CD4-positive, alpha-beta T cell (primary cell): ENCODE results near the gene AURKAIP1. TPM values are rescaled to one million over a fixed set of nuclear protein-coding genes. Genes with fewer than 3 reads are reported as not detected.

ENCODE experiments used
- ATAC-seq: fragments of 200-7000 bp; cut with Tn5 transposase; one replicate; pipeline ENCODE4 v1.10.0; 2022; ENCODE audit warnings: mild to moderate bottlenecking; ENCODE audit not compliant: poor library complexity
- CTCF ChIA-PET: fragments of 350-600 bp; sonication (Branson Sonifier 250); formaldehyde crosslinking; loops from one replicate; lab custom pipeline; 2021; ENCODE audit warnings: antibody characterized with exemption, inconsistent platforms; lab: Charles Lee
- POLR2A ChIA-PET: fragments of 350-600 bp; sonication (Branson Sonifier 250); formaldehyde crosslinking; loops from one replicate; lab custom pipeline; 2021; ENCODE audit warnings: antibody characterized with exemption, inconsistent platforms; lab: Charles Lee
- DNase-seq, 14 experiments: peaks; one replicate each; pipeline ENCODE4 v3.0.0-alpha.2; 2013 to 2020; ENCODE audit warnings: mixed read lengths in 2 of 14
- H3K27ac ChIP-seq, 2 donors: one replicate each; pipeline versions ENCODE4 v1.5.1 to v1.7.0; 2013; ENCODE audit warnings: low read length in 2 of 2, low read depth in 1 of 2, mild to moderate bottlenecking in 1 of 2
- H3K27me3 ChIP-seq, 2 experiments: 1 replicate in 1 of 2; 2 replicates in 1 of 2; pipeline versions ENCODE4 v1.6.1 to v1.7.0; 2013; ENCODE audit warnings: low read length in 2 of 2, control low read depth in 1 of 2, mild to moderate bottlenecking in 1 of 2, moderate library complexity in 1 of 2; ENCODE audit not compliant: insufficient read depth in 2 of 2, control insufficient read depth in 1 of 2
- H3K36me3 ChIP-seq: one replicate; pipeline ENCODE4 v1.6.1; 2013; ENCODE audit warnings: low read length, control low read depth; ENCODE audit not compliant: insufficient read depth
- H3K4me1 ChIP-seq: one replicate; pipeline ENCODE4 v1.6.1; 2013; ENCODE audit warnings: low read length, control low read depth; ENCODE audit not compliant: insufficient read depth
- H3K4me3 ChIP-seq: one replicate; pipeline ENCODE4 v1.5.1; 2013; ENCODE audit warnings: mild to moderate bottlenecking, low read length, moderate library complexity
- H3K9me3 ChIP-seq, 2 experiments: 1 replicate in 1 of 2; 2 replicates in 1 of 2; pipeline versions ENCODE4 v1.6.1 to v1.7.0; 2013; ENCODE audit warnings: low read length in 2 of 2, mild to moderate bottlenecking in 2 of 2, control low read depth in 1 of 2, moderate library complexity in 1 of 2; ENCODE audit not compliant: control insufficient read depth in 1 of 2, insufficient read depth in 1 of 2
- H3K27ac Mint-ChIP-seq: one replicate; pipeline ENCODE4 v1.8.0; 2020; ENCODE audit warnings: mixed read lengths
- H3K27me3 Mint-ChIP-seq: one replicate; pipeline ENCODE4 v1.8.0; 2021; ENCODE audit warnings: mixed read lengths
- H3K36me3 Mint-ChIP-seq: one replicate; pipeline ENCODE4 v1.8.0; 2021; ENCODE audit warnings: low read depth, mixed read lengths
- H3K4me1 Mint-ChIP-seq: one replicate; pipeline ENCODE4 v1.8.0; 2021; ENCODE audit warnings: low read depth, mixed read lengths
- H3K4me3 Mint-ChIP-seq: one replicate; pipeline ENCODE4 v1.8.0; 2020; ENCODE audit warnings: mild to moderate bottlenecking, mixed read lengths
- H3K9me3 Mint-ChIP-seq: one replicate; pipeline ENCODE4 v1.8.0; 2020; ENCODE audit warnings: mixed read lengths
- intact Hi-C, 2 experiments: fragments of 100-400 bp; cut with DNase I in 1 of 2; cut with micrococcal nuclease in 1 of 2; formaldehyde crosslinking; loops; one replicate each; pipeline versions ENCODE4 v1.15.1 to v1.9.0; 2023 to 2025; cut with DNase I, micrococcal nuclease
- total RNA-seq, 174 experiments: library from RNA in 2 of 174; stranded (reverse) in 2 of 174; gene quantifications; one replicate each; pipeline ENCODE4 v1.2.3 and lab custom pipeline; 2021 to 2026
- TF ChIP-seq, protein P1 (sequence below): fragments of 200-600 bp; IDR thresholded peaks from one replicate; pipeline ENCODE4 v1.8.0; 2022; ENCODE audit warnings: antibody characterized with exemption, mild to moderate bottlenecking

AURKAIP1 gene
- total RNA-seq, 2 experiments from 2014 or later: 59.2 to 64.6 TPM

GRCh38 chr1:1336446-1336845 is 38.6 kb downstream of the AURKAIP1 start:
- Histone ChIP-seq H3K27ac (no peak overlapping the region), H3K4me3 (no peak overlapping the region), H3K9me3 (peaks cover 0 to 5% of the 10 kb centered on the region in 2 experiments), H3K4me1 (no peaks in the 10 kb centered on the region), H3K27me3 (no peaks in the 10 kb centered on the region), H3K36me3 (peaks cover 12% of the 10 kb centered on the region)
- intact Hi-C loops: no loop called here
- DNase-seq (no peak), ATAC-seq (no peak)
- no peaks in the 10 kb centered on the region for H3K9me3 Mint-ChIP-seq
- H3K4me3 Mint-ChIP-seq: no peak overlapping the region
- H3K27me3 Mint-ChIP-seq: no peaks in the 10 kb centered on the region
- no peaks in the 10 kb centered on the region for H3K4me1 Mint-ChIP-seq
- CTCF ChIA-PET: no interaction called here
- H3K27ac Mint-ChIP-seq: no peak overlapping the region
- POLR2A ChIA-PET: no interaction called here
- TF ChIP-seq, protein P1, sequence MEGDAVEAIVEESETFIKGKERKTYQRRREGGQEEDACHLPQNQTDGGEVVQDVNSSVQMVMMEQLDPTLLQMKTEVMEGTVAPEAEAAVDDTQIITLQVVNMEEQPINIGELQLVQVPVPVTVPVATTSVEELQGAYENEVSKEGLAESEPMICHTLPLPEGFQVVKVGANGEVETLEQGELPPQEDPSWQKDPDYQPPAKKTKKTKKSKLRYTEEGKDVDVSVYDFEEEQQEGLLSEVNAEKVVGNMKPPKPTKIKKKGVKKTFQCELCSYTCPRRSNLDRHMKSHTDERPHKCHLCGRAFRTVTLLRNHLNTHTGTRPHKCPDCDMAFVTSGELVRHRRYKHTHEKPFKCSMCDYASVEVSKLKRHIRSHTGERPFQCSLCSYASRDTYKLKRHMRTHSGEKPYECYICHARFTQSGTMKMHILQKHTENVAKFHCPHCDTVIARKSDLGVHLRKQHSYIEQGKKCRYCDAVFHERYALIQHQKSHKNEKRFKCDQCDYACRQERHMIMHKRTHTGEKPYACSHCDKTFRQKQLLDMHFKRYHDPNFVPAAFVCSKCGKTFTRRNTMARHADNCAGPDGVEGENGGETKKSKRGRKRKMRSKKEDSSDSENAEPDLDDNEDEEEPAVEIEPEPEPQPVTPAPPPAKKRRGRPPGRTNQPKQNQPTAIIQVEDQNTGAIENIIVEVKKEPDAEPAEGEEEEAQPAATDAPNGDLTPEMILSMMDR: no peak
- peaks cover 7% of the 10 kb centered on the region for H3K36me3 Mint-ChIP-seq

GRCh38 chr1:1335792-1336248 is 39.2 kb downstream of the AURKAIP1 start:
- DNase-seq (no peak), ATAC-seq (no peak)
- Mint-ChIP-seq H3K27me3 (no peaks in the 10 kb centered on the region), H3K27ac (no peak overlapping the region), H3K4me3 (no peak overlapping the region), H3K36me3 (peaks cover 2% of the 10 kb centered on the region), H3K9me3 (no peaks in the 10 kb centered on the region), H3K4me1 (no peaks in the 10 kb centered on the region)
- Histone ChIP-seq H3K4me1 (no peaks in the 10 kb centered on the region), H3K27me3 (no peaks in the 10 kb centered on the region), H3K9me3 (peaks cover 0 to 5% of the 10 kb centered on the region in 2 experiments), H3K36me3 (peaks cover 12% of the 10 kb centered on the region), H3K4me3 (no peak overlapping the region), H3K27ac (no peak overlapping the region)
- TF ChIP-seq, protein P1: no peak
- ChIA-PET POLR2A (no interaction called here), CTCF (no interaction called here)
- intact Hi-C loops: no loop called here

DNA sequence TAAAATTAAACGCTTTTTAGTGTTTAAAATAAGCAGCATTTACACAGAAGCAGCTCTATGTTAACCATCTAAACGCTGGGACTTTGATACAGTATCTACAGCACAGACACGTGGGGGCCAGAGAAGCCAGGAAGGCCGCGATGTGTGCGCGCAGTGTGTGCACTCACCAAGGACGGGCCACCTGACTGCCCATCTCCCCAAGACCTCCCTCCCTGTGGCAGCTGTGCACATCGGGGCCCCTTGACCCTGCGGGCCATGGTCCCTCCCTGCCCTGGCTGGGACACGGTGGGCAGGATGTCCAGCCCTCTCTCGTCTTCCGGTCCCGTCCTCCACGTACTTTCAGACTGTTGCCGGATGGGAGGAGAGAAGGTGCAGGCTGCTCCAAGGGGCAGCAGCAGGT is 39.7 kb downstream of the AURKAIP1 start:
- ChIA-PET CTCF (no interaction called here), POLR2A (no interaction called here)
- no peaks in the 10 kb centered on the region for H3K36me3 Mint-ChIP-seq
- no peak overlapping the region for H3K27ac ChIP-seq
- intact Hi-C loops: no loop called here
- no peaks in the 10 kb centered on the region for H3K4me1 Mint-ChIP-seq
- no peak overlapping the region for H3K4me3 Mint-ChIP-seq
- no peaks in the 10 kb centered on the region for H3K27me3 ChIP-seq
- peaks cover 0 to 5% of the 10 kb centered on the region in 2 experiments for H3K9me3 ChIP-seq
- TF ChIP-seq, protein P1: no peak
- H3K9me3 Mint-ChIP-seq: no peaks in the 10 kb centered on the region
- no peaks in the 10 kb centered on the region for H3K27me3 Mint-ChIP-seq
- H3K4me3 ChIP-seq: no peak overlapping the region
- ATAC-seq: no peak
- peaks cover 4% of the 10 kb centered on the region for H3K4me1 ChIP-seq
- no peak overlapping the region for H3K27ac Mint-ChIP-seq
- DNase-seq: no peak
- H3K36me3 ChIP-seq: peaks cover 10% of the 10 kb centered on the region
